Myocyte (in vitro differentiated cells): ENCODE measurements around the gene NFIB. TPM values are rescaled to one million over a fixed set of nuclear protein-coding genes. Genes with fewer than 3 reads are reported as not detected.

Experiments used
- DNase-seq: peaks from one replicate; pipeline ENCODE4 v3.0.0-alpha.2; 2012; ENCODE audit warnings: low read depth
- polyA plus RNA-seq: library from polyadenylated mRNA; unstranded; fragments of >200 nt; gene quantifications from one replicate; pipeline ENCODE4 v1.2.1, GENCODE V29; 2012; ENCODE audit warnings: missing spikeins
- total RNA-seq: library from RNA; depleted of rRNA; stranded (reverse); fragments of >200 nt; gene quantifications from 2 replicates; pipeline ENCODE4 v1.2.3, GENCODE V29; 2014

NFIB gene
- total RNA-seq, result 8.9 and 9.1 TPM in 2 replicates
- polyA plus RNA-seq, result 7.0 TPM

DNA sequence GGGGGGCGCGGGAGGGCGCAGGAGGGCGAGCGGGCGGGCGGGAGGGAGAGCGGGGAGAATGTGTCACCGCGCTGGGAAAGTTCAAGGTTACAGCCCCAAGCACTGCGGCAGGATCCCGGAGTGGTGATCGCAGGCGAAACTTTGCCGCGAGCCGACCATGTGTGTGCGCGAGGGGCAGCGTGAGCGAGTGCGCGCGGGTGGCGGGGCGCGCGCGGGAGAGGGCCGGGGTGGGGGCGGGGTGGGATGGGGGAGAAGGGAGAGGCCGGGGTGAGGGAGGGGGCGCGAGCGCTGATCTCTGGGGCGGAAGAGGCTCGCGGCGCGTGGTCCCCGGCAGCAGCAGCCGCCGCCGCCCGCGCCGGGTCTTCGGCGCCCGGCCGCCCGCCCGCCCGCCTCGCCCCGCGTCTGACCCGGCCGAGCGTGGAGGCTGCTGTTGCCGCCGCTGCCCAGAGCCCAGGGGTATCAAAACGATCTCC lies at the start of gene NFIB:
NFIB (minus strand) TSS at position 191 of the 473 bp plus-strand sequence. CDS start 630 bp downstream, outside the sequence.
- DNase-seq, result peak; percentile 68

- no peak for DNase-seq
Observed at GRCh38 chr9:14362175-14362574, 48.2 kb upstream of the NFIB start.

GRCh38 chr9:14361074-14361473 lies 47.1 kb upstream of the NFIB start:
- DNase-seq, result no peak

DNA sequence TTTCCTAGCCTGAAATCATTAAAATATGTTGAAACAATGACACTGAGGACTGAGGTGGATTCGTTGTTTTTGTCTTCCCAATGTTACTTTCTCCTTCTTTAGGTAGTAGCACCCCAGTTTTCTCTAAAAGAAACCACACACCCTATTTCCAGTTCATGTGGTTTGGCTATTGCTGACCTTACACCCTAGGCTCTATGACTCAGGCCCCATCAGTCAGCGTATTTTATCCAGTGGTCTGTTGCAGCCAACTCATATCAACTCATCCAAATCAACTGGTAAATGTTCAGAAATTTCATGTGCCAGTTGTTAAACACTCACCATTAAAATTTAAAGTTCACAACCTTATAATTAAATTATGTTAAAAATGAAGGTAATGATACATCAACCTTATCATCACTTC lies 44.6 kb upstream of the NFIB start:
- DNase-seq, result peak; percentile 61

- no peak for DNase-seq
Observed at GRCh38 chr9:14356351-14357265, 42.7 kb upstream of the NFIB start.

- DNase-seq, result no peak
Observed at GRCh38 chr9:14354201-14354600, 40.3 kb upstream of the NFIB start.

GRCh38 chr9:14353222-14354056 lies 39.5 kb upstream of the NFIB start:
- peak; percentile 88 for DNase-seq

- DNase-seq, result no peak
Observed at GRCh38 chr9:14352503-14352902, 38.6 kb upstream of the NFIB start.

GRCh38 chr9:14351221-14351836 lies 37.4 kb upstream of the NFIB start:
- no peak for DNase-seq

DNA sequence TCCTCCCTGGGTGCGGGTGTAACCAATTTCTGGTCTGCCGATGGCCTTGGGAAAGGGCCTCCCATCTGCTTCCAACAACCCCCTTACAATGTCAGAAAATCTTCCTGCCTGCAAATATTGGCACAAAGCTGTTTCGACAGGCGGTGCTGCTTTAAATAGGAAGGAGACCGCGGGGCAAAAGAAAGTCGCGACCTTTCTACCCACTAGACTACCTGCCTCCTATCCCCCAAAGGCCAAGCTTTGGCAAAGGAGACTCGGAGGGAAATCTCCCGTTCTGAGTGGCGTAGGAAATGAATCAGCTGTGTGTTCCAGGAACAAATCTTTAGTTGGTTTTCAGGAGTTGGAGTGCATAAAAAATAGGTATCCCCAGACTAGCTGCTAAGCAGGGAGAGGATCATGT lies 36.8 kb upstream of the NFIB start:
- DNase-seq, result no peak

- no peak for DNase-seq
Observed at GRCh38 chr9:14350349-14350728, 36.4 kb upstream of the NFIB start.

DNA sequence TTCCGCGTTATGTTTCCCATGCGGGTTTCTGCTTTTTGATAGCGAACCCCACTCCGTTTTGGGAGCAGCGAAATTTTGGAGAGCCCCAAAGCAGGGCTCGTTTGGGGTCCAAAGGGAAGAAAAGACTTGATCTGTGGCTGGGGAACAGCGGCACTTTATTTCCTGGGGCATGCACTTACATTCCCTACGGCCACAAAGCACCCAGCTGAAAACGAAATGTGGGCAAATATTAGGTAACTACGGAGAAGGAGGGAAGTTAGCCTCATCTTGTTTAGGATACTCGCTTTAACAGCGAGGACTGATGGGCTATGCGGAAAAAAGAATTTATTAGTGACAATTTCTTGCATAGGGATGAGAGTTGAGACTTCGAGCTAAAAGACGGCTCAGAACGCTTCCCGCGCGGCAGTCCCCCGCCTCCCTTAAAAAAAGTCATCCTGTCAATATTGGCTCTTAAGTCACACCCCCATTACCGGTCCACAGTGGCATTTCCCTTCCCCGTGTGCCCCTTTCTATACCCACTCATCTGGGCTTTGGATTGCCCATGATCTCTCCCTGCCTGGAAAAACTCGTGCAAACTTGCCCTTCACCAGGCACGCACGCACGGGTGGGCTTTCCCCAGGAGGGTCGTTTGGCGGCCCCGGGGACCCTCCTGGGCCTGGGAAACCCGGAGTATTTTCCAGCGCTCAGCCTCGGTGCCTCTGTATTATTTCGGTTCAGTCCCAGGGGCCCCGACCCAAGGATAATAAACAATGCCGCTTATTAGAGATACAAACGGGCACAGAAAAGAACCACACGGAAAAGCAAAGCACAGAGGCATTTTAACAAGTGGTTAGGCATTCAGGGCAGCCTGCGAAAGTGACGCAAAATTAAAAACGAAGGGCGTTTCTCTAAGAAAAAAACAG lies 35.8 kb upstream of the NFIB start:
- no peak for DNase-seq

- DNase-seq, result no peak
Observed at GRCh38 chr9:14349146-14349446, 35.2 kb upstream of the NFIB start.

DNA sequence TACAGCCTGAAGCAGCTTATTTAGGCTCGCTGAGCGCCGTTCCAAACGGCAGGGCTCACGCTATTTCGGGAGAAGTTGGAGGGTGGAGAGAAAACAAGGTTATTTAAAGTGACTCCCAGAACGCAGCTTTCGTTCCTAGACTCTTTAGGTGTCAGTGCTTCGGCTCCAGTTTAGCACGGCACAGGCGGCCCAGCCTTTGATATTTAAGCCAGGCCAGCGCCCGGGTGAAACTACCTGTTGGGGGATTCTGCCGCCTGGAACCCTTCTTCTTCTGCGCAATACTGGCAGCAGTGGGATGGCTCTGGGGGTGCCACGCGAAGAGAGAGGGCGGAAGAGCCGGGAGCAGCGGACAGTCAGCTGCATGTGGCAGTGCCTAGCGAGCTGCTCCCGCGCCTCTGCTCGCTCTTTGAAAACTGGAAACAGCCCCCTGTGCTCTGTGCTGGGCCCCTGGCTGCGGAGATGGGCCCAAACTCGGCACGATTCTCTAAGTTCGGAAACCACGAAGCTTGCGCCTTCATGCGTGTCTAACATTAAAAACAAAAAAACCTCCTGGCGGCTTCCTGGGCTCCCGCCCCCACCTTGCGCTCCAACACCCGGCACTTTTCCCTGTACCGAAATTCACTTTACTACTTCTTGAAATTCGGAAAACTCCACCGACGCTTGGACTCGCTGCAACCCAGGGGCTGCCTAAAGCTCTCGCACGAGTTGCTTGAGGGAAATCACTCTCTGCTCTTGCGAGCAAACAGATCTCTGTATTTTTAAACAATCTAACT lies 34.6 kb upstream of the NFIB start:
- DNase-seq, result peak; percentile 32

- no peak for DNase-seq
Observed at GRCh38 chr9:14348123-14348372, 34.1 kb upstream of the NFIB start.

DNA sequence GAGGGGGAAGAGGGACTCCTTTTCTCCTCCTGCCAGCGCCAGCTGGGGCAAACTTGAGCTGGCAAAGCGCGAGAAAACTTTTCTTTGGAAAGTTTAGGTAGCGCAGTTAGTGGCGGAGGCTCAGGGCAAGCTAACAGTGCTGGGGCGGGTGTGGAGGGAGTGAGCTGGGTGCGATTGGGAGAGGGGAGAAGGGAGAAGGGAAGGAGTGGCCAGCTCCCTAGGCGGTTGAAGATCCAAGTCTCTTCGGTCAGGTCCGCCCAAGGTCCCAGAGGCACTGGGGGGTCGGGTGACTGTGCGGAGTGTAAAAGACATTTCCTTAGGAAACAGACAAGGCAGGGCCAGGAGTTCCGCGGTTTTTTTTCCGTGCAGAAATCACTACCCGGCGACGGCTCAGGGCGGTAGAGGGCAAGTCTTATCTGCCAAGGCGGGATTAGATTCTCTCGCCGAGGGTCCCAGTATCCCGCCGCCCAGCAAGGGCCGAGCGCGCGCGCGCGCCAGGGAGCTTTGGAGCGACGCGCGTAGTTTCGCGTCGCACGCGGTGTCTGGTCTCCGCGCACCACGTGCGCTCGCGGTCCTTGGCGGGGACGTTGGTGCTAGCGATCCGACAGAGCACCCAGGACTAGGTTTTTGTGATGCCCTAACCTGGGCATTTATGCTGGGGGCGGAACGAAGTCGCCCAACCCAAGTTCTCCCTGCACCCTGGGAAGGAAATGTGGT lies 33.6 kb upstream of the NFIB start:
- peak; percentile 36 for DNase-seq

GRCh38 chr9:14346811-14347405 lies 33.0 kb upstream of the NFIB start:
- no peak for DNase-seq

DNA sequence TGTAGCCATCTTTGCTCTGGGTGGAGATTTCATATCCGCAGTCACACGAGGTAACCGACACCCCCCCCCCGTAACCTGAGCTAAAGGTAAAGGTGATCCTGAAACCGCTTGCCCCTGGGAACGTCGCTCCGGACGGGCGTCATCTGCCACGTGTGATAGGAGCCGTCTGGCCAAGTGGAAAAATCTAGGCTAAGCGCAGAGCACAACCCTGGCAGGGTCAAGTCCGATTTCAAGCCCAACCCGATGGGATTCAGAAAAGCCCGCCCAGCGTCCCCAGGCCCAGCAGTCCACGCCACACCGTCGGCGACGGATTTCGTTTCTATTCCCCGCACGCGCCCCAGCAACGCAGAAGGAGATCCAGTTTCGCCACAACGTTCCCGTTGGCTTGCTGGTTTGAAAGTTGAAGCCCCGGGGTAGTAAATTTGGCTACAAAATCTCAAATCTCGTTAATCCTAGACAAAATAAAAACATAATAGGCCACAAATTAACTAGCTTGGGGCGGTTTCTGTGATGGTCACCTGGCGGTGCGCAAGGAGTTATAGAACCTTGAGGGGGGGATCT lies 32.4 kb upstream of the NFIB start:
- no peak for DNase-seq
